Endothelial cell of umbilical vein (primary cell): ENCODE results near the gene SH2D6. TPM values are rescaled to one million over a fixed set of nuclear protein-coding genes. Genes with fewer than 3 reads are reported as not detected.

Experiments used
- BruUV-seq: library from RNA; stranded (reverse); fragments of 400-500 nt; replicated peaks from 2 replicates; lab custom pipeline; 2021; lab: Mats Ljungman, UMichigan
- CTCF ChIA-PET: fragments of 300-600, 350-600 bp; sonication (Branson Sonifier 250); formaldehyde crosslinking; loops from one replicate; lab custom pipeline; 2021; ENCODE audit warnings: antibody characterized with exemption, inconsistent platforms; lab: Charles Lee
- POLR2A ChIA-PET: fragments of 300-600, 350-600 bp; sonication (Branson Sonifier 250); formaldehyde crosslinking; loops from one replicate; lab custom pipeline; 2021; ENCODE audit warnings: antibody characterized with exemption, inconsistent platforms; lab: Charles Lee
- DNase-seq: peaks from one replicate; pipeline ENCODE4 v3.0.0-alpha.2; 2011; ENCODE audit warnings: low read depth, low spot score
- FAIRE-seq: peaks from 2 replicates; lab custom pipeline; 2011; peaks lifted over from hg19 to GRCh38; lab: Jason Lieb, UNC
- H2AFZ ChIP-seq: 2 replicates; pipeline ENCODE4 v1.6.0; 2012; ENCODE audit warnings: low read depth, low read length, control low read depth, inconsistent platforms
- H3K27ac ChIP-seq: 2 replicates; pipeline ENCODE4 v1.5.1; 2011; ENCODE audit warnings: low read depth, mild to moderate bottlenecking, control low read depth, low read length, moderate library complexity; ENCODE audit not compliant: insufficient read depth
- H3K27me3 ChIP-seq, 2 experiments: 2 replicates each; pipeline versions ENCODE4 v1.6.0 to v1.6.1; 2011; ENCODE audit warnings: low read length in 2 of 2, mixed read lengths in 1 of 2; ENCODE audit not compliant: control insufficient read depth in 2 of 2, insufficient read depth in 2 of 2
- H3K36me3 ChIP-seq, 2 experiments: 2 replicates in 1 of 2; 3 replicates in 1 of 2; pipeline ENCODE4 v1.5.1; 2011; ENCODE audit warnings: low read length in 2 of 2, mild to moderate bottlenecking in 1 of 2, moderate library complexity in 1 of 2; ENCODE audit not compliant: control insufficient read depth in 2 of 2, insufficient read depth in 2 of 2; ENCODE audit errors: extremely low read depth in 1 of 2
- H3K4me1 ChIP-seq: 3 replicates; pipeline ENCODE4 v1.5.1; 2011; ENCODE audit warnings: mild to moderate bottlenecking, low read length; ENCODE audit not compliant: control insufficient read depth, insufficient read depth; ENCODE audit errors: extremely low read depth
- H3K4me2 ChIP-seq: 2 replicates; pipeline ENCODE4 v1.6.1; 2011; ENCODE audit warnings: low read length, control low read depth, mixed read lengths; ENCODE audit not compliant: insufficient read depth
- H3K4me3 ChIP-seq, 3 experiments: fragments of 200-600 bp in 1 of 3; sonication (generic), shearing (Covaris generic) in 1 of 3; replicated peaks in 1 of 3; 2 replicates each; pipeline ENCODE4 v1.5.1; 2011 to 2016; ENCODE audit warnings: control low read depth in 3 of 3, low read length in 3 of 3, mild to moderate bottlenecking in 2 of 3, inconsistent platforms in 1 of 3, low read depth in 1 of 3, moderate library complexity in 1 of 3; ENCODE audit not compliant: insufficient read depth in 1 of 3
- H3K79me2 ChIP-seq: 2 replicates; pipeline ENCODE4 v1.6.0; 2012; ENCODE audit warnings: low read length, inconsistent platforms; ENCODE audit not compliant: control insufficient read depth, insufficient read depth
- H3K9ac ChIP-seq: replicated peaks from 2 replicates; pipeline ENCODE3; 2011; ENCODE audit warnings: low read length, control low read depth; ENCODE audit not compliant: insufficient read depth; ENCODE audit errors: extremely low read depth
- H3K9me1 ChIP-seq: replicated peaks from 3 replicates; pipeline ENCODE4 v1.6.0; 2011; ENCODE audit warnings: mild to moderate bottlenecking, low read length; ENCODE audit not compliant: control insufficient read depth, insufficient read depth; ENCODE audit errors: extremely low read depth
- H3K9me3 ChIP-seq: replicated peaks from 2 replicates; pipeline ENCODE4 v1.5.1; 2012; ENCODE audit warnings: low read length, inconsistent platforms; ENCODE audit not compliant: control insufficient read depth, insufficient read depth
- H4K20me1 ChIP-seq: replicated peaks from 2 replicates; pipeline ENCODE3; 2011; ENCODE audit warnings: mild to moderate bottlenecking, low read length; ENCODE audit not compliant: control insufficient read depth, insufficient read depth; ENCODE audit errors: extremely low read depth
- CTCF ChIP-seq, 2 donors: IDR thresholded peaks; 1 replicate in 1 of 2; 2 replicates in 1 of 2; pipeline ENCODE4 v1.5.1; 2011; ENCODE audit warnings: low read length in 2 of 2, mild to moderate bottlenecking in 2 of 2, moderate library complexity in 2 of 2, control low read depth in 1 of 2, inconsistent platforms in 1 of 2, low read depth in 1 of 2; ENCODE audit not compliant: insufficient read depth in 1 of 2; ENCODE audit errors: extremely low read depth in 1 of 2
- EZH2 ChIP-seq: IDR thresholded peaks from 2 replicates; pipeline ENCODE4 v1.6.1; 2012; ENCODE audit warnings: borderline replicate concordance, low read depth, mild to moderate bottlenecking, moderate library complexity, low read length, inconsistent platforms; ENCODE audit not compliant: severe bottlenecking
- FOS ChIP-seq: IDR thresholded peaks from 2 replicates; pipeline ENCODE4 v1.6.1; 2011; ENCODE audit warnings: mild to moderate bottlenecking, low read length, moderate library complexity, borderline replicate concordance; ENCODE audit not compliant: insufficient read depth
- GATA2 ChIP-seq: IDR thresholded peaks from 2 replicates; pipeline ENCODE4 v1.7.0; 2011; ENCODE audit warnings: low read depth, mild to moderate bottlenecking, moderate library complexity, mixed read lengths, low read length; ENCODE audit not compliant: insufficient read length, insufficient read depth
- JUN ChIP-seq: IDR thresholded peaks from 2 replicates; pipeline ENCODE4 v1.6.1; 2011; ENCODE audit warnings: borderline replicate concordance, low read depth; ENCODE audit not compliant: insufficient read length, insufficient read depth
- MAX ChIP-seq: IDR thresholded peaks from 2 replicates; pipeline ENCODE4 v1.6.1; 2011; ENCODE audit not compliant: insufficient read depth, insufficient read length
- MYC ChIP-seq: IDR thresholded peaks from one replicate; pipeline ENCODE4 v1.6.1; 2011; ENCODE audit warnings: mild to moderate bottlenecking, low read depth, low read length
- POLR2A ChIP-seq: IDR thresholded peaks from 2 replicates; pipeline ENCODE4 v1.6.1; 2012; ENCODE audit warnings: low read depth, mild to moderate bottlenecking, control low read depth, low read length
- POLR2AphosphoS5 ChIP-seq: IDR thresholded peaks from 2 replicates; pipeline ENCODE4 v1.6.1; 2012; ENCODE audit warnings: low read depth, mild to moderate bottlenecking, control low read depth, low read length, moderate library complexity; ENCODE audit not compliant: insufficient read depth
- dilution Hi-C: fragments of 300-500 bp; cut with MboI; formaldehyde crosslinking; loops from one replicate; pipeline ENCODE4 v1.15.0; 2019; ENCODE audit warnings: low sequenced_read_pairs; ENCODE audit not compliant: extremely low pct_ligation_motif_present
- intact Hi-C: fragments of 100-400 bp; cut with micrococcal nuclease; formaldehyde crosslinking; loops from one replicate; pipeline ENCODE4 v1.10.0; 2022
- polyA plus RNA-seq, 4 experiments: library from polyadenylated mRNA; depleted of rRNA in 3 of 4; stranded (reverse) in 3 of 4; unstranded in 1 of 4; fragments of >200 nt; gene quantifications; 2 replicates each; pipeline versions ENCODE4 v1.2.1 to v1.2.3, GENCODE V29; 2011 to 2012; ENCODE audit warnings: missing spikeins in 1 of 4
- total RNA-seq: library from RNA; stranded (reverse); gene quantifications from 2 replicates; pipeline ENCODE4 v1.2.3, GENCODE V29; 2021

The SH2D6 gene
- total and polyA plus RNA-seq, 2 donors (not counting 3 experiments of a cell fraction or from before 2014, with no cell fraction given): 0.53 TPM; not detected in 1

- intact Hi-C loops (no loop called here), dilution Hi-C loops (no loop called here)
- H3K79me2 ChIP-seq: no peaks in the 10 kb centered on the region
- no peaks in the 10 kb centered on the region for H3K9me3 ChIP-seq
- POLR2A ChIA-PET: interaction anchor here (1.9 kb wide), 1 partner anchor 107 kb away, joined by 12 read pairs; the partner anchor contains the start of gene MAT2A
- no peaks in the 10 kb centered on the region for H3K4me1 ChIP-seq
- DNase-seq: no peak
- no peak for FAIRE-seq
- H3K4me2 ChIP-seq: no peak overlapping the region
- no peaks in the 10 kb centered on the region for H4K20me1 ChIP-seq
- TF ChIP-seq MYC: no peak
- no peak for TF ChIP-seq POLR2AphosphoS5
- no peak for TF ChIP-seq JUN
- TF ChIP-seq POLR2A: no peak
- no peak for TF ChIP-seq FOS
- TF ChIP-seq EZH2: no peak
- no peak for TF ChIP-seq CTCF (IDR thresholded peaks at IDR 0.05; ENCODE audit: extremely low read depth in 1 of 2, insufficient read depth in 1 of 2, low read depth in 1 of 2, low read length in 2 of 2)
- TF ChIP-seq GATA2: no peak
- no peak for TF ChIP-seq MAX
- CTCF ChIA-PET: interaction anchor here (0.7 to 4.6 kb wide), 4 partner anchors 73 to 121 kb away, joined by 3 to 19 read pairs (median 3); partner anchors contain the start of gene MAT2A
- H3K27ac ChIP-seq: no peak overlapping the region
- H3K4me3 ChIP-seq: no peak overlapping the region
- no peak overlapping the region for H2AFZ ChIP-seq
- no peaks in the 10 kb centered on the region for H3K27me3 ChIP-seq
- H3K9ac ChIP-seq: no peak overlapping the region
- H3K36me3 ChIP-seq: no peaks in the 10 kb centered on the region
- no TSS peak for BruUV-seq
- no peaks in the 10 kb centered on the region for H3K9me1 ChIP-seq
These were observed 13.2 kb downstream of the SH2D6 start for GRCh38 chr2:85431570-85432205.
